ENCODE data around the gene UBE2G1.

Gene UBE2G1

GRCh38 chr17:4295686-4296085, 70.8 kb downstream of the UBE2G1 start:
- no peak for TF ChIP-seq POLR2AphosphoS5 (IDR thresholded peaks at IDR 0.05; ENCODE audit: low read depth, low read length)
- no peak for TF ChIP-seq TAF1 (IDR thresholded peaks at IDR 0.05; ENCODE audit: borderline replicate concordance, insufficient read depth, low read length)

GRCh38 chr17:4293572-4293971, 72.9 kb downstream of the UBE2G1 start:
- TF ChIP-seq REST (IDR thresholded peaks at IDR 0.05; ENCODE audit: insufficient read depth in 1 of 2, low read depth in 2 of 2, low read length in 2 of 2) = no peak
- TF ChIP-seq POLR2AphosphoS5 (IDR thresholded peaks at IDR 0.05; ENCODE audit: low read depth, low read length) = no peak
- no peak for TF ChIP-seq SIN3A (IDR thresholded peaks at IDR 0.05; ENCODE audit: borderline replicate concordance, insufficient read depth, low read length)
- no peak for TF ChIP-seq TAF1 (IDR thresholded peaks at IDR 0.05; ENCODE audit: borderline replicate concordance, insufficient read depth, low read length)
- no peak for TF ChIP-seq FOXP2 (optimal IDR thresholded peaks at IDR 0.05; ENCODE audit: borderline replicate concordance, extremely low read depth, extremely low read length, insufficient read depth)

GRCh38 chr17:4287710-4288109, 78.8 kb downstream of the UBE2G1 start:
- TF ChIP-seq POLR2AphosphoS5 (IDR thresholded peaks at IDR 0.05; ENCODE audit: low read depth, low read length) (no peak), SIN3A (IDR thresholded peaks at IDR 0.05; ENCODE audit: borderline replicate concordance, insufficient read depth, low read length) (no peak), FOXP2 (optimal IDR thresholded peaks at IDR 0.05; ENCODE audit: borderline replicate concordance, extremely low read depth, extremely low read length, insufficient read depth) (no peak), TAF1 (IDR thresholded peaks at IDR 0.05; ENCODE audit: borderline replicate concordance, insufficient read depth, low read length) (no peak), REST (IDR thresholded peaks at IDR 0.05; ENCODE audit: insufficient read depth in 1 of 2, low read depth in 2 of 2, low read length in 2 of 2) (no peak)

GRCh38 chr17:4276514-4276913, 90.0 kb downstream of the UBE2G1 start:
- TF ChIP-seq TAF1 (IDR thresholded peaks at IDR 0.05; ENCODE audit: borderline replicate concordance, insufficient read depth, low read length) (no peak), REST (IDR thresholded peaks at IDR 0.05; ENCODE audit: insufficient read depth in 1 of 2, low read depth in 2 of 2, low read length in 2 of 2) (no peak), SIN3A (IDR thresholded peaks at IDR 0.05; ENCODE audit: borderline replicate concordance, insufficient read depth, low read length) (no peak), POLR2AphosphoS5 (IDR thresholded peaks at IDR 0.05; ENCODE audit: low read depth, low read length) (no peak), FOXP2 (optimal IDR thresholded peaks at IDR 0.05; ENCODE audit: borderline replicate concordance, extremely low read depth, extremely low read length, insufficient read depth) (no peak)

GRCh38 chr17:4272972-4273368, 93.5 kb downstream of the UBE2G1 start:
- no peak for TF ChIP-seq TAF1 (IDR thresholded peaks at IDR 0.05; ENCODE audit: borderline replicate concordance, insufficient read depth, low read length)
- TF ChIP-seq FOXP2 (optimal IDR thresholded peaks at IDR 0.05; ENCODE audit: borderline replicate concordance, extremely low read depth, extremely low read length, insufficient read depth) = no peak
- no peak for TF ChIP-seq SIN3A (IDR thresholded peaks at IDR 0.05; ENCODE audit: borderline replicate concordance, insufficient read depth, low read length)
- no peak for TF ChIP-seq REST (IDR thresholded peaks at IDR 0.05; ENCODE audit: insufficient read depth in 1 of 2, low read depth in 2 of 2, low read length in 2 of 2)
- TF ChIP-seq POLR2AphosphoS5 (IDR thresholded peaks at IDR 0.05; ENCODE audit: low read depth, low read length) = no peak
